Measurements from ENCODE around the gene SGSM1. TPM values are rescaled to one million over a fixed set of nuclear protein-coding genes. Genes with fewer than 3 reads are reported as not detected.

SGSM1 gene
- polyA plus RNA-seq, 3 donors = 0.33 to 0.92 (median 0.45) TPM

DNA sequence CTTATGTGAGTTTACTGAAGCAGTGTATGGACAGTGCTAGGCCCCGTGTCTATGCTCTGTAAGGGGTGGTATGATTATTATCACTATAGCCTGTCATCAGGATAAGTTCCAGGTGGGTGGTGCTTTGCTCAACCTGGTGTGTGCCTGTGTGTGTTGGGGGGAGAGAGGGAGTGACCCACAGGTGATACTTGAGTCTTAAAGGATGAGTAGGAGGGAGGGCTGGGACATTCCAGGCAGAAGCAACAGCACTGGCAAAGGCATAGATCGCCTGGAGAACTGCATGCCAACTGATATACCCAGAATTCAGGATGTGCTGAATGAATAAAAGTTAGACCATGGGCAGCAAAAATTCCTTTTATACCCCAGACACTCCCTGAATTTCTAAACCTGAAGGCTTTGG is 151.0 kb downstream of the SGSM1 start:
- 79 to 92% (median 83%) methylated on average over 2 of the region's 2 CpGs for WGBS, 3 donors

DNA sequence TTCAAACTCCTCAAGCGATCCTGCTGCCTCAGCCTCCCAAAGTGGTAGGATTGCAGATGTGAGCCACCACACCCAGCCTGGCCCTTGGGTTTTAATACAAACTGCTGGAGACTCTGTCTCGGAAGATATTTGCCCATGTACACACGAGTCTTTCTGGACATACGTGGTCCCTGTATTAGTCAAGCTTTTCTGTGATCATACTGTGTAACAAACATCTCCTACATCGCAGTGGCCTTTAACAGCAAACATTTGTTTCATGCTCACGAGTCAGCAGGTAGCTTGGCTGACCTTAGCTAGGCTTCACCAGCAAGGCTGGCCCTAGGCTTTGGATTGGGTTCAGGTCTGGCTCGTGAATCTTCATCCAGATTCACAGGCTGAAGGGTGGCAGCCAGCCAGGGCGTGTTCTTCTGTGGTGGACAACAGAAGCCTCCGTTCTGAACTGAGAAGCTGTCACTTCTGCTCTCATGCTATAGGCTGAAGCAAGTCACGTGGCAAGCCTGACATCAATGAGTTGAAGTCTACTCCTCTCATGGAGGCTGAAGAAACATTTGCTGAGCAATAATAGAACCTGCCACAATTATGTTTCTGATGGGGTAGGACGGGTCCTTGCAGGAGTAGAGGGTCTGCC is 155.3 kb downstream of the SGSM1 start:
- 84 to 89% (median 85%) methylated on average over 11 of the region's 11 CpGs for WGBS, 3 donors
- H3K27ac ChIP-seq (ENCODE audit: low read depth, low read length) = no peak overlapping the region

More for the DNA sequence above, 151.0 kb downstream of the SGSM1 start:
- H3K27ac ChIP-seq (ENCODE audit: low read depth, low read length) = no peak overlapping the region

DNA sequence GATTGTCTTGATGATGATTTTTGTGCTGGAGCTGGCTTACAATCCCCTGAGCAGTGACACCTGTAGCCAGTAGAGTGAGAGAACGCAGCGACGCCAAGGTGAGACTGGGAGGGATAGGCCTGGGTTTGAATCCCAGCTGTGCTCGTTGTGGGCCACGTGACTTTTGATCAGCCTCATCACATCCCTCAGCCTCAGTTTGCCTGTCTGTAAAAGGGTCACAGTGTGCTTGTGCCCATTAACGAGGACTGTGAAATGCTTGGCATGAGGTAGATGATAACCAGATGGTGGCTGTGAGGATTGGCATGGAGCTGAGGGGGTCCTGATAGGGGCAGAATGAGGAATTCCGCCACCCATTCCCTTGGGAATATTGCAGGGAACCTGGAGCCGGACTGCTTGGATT is 156.1 kb downstream of the SGSM1 start:
- 82 to 95% (median 92%) methylated on average over 8 of the region's 8 CpGs for WGBS, 3 donors
- no peak overlapping the region for H3K27ac ChIP-seq (ENCODE audit: low read depth, low read length)

- H3K27ac ChIP-seq (ENCODE audit: low read depth, low read length) = no peak overlapping the region
- WGBS, 3 donors = 86 to 96% (median 90%) methylated on average over 11 of the region's 11 CpGs
These were observed 156.8 kb downstream of the SGSM1 start for GRCh38 chr22:24962835-24963234.

DNA sequence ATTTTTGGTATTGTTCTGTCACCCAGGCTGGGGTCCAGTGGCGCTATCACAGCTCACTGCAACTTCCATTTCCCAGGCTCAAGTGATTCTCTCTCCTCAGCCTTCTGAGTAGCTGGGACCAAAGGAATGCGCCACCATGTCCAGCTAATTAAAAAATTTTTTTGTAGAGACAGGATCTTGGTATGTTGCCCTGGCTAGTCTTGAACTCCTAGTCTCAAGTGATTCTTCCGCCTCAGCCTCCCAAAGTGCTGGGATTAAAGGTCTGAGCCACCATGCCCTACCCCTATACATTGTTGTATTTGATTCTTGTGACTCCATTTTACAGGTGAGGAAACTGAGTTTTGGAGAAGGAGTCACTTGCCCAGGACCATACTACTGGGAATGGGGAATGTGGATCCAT is 158.4 kb downstream of the SGSM1 start:
- WGBS, 3 donors = 67 to 94% (median 80%) methylated on average over 3 of the region's 3 CpGs

GRCh38 chr22:24965822-24966626 is 160.0 kb downstream of the SGSM1 start:
- WGBS, 3 donors = 21 to 55% (median 54%) methylated on average over 9 of the region's 9 CpGs
- no peak overlapping the region for H3K27ac ChIP-seq (ENCODE audit: low read depth, low read length)

More for the DNA sequence above, 158.4 kb downstream of the SGSM1 start:
- H3K27ac ChIP-seq (ENCODE audit: low read depth, low read length) = no peak overlapping the region

DNA sequence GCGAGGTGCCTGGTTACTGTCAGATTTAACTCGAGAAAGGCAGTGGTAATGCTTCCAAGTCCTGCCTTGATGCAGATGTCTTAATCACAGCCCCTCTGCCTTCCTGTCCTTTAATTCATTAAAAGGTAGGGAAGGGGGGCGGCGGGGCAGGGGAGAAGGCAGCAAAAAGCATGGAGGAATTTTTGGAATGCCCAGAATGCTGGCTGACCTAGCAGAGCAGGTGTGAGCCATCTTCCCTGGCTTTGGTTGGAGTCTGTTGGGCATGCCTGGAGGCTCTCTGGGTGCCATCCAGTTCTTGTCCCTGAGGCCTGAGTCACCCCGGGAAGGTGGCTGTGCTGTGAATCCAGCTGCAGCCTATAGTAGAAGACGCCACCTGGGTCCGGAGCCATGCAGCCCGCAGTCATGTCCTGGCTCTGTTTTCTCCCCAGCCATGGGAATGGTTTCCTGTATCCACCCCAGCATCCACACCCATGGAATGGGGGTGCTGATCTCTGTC is 162.1 kb downstream of the SGSM1 start:
- no peak overlapping the region for H3K27ac ChIP-seq (ENCODE audit: low read depth, low read length)

DNA sequence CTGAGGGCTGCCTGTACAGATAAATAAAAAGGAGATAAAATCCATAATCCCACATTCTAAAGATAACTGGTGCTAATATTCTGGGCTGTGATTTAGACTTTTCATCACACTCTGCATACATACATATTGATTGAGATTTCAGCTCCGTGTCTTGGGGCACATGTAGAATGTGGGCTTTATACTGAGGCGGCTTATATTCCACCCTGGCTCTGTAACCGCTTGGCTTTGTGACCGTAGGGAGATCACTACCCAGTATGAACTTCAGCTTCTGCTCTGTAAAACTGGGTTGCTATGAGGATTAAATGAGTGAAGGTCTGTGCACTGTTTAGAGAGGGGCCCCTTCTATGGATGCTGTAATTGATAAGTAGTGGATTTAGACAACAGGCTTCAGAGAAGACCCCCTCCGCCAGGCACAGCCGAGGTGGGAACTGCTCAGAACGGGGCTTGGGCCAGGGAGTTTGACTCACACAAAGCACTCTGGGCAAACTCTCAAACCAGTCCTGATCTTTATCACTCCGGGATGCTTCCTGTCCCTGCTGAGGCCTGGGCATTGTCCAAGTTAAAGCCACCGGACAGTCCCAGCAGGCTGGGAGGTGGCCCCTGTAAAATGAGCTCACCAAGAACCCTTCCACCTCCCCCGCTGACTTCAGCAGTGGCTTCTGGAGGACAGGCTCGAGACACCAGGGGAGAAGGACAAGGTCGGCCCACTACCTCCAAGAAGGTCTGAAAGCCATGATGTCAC is 163.7 kb downstream of the SGSM1 start:
- peak overlapping the region; percentile 26 for H3K27ac ChIP-seq (ENCODE audit: low read depth, low read length)
- 41 to 57% (median 42%) methylated on average over 12 of the region's 12 CpGs for WGBS, 3 donors

More for the DNA sequence above, 162.1 kb downstream of the SGSM1 start:
- WGBS, 3 donors = 64 to 82% (median 69%) methylated on average over 8 of the region's 8 CpGs

GRCh38 chr22:24972369-24972768 is 166.4 kb downstream of the SGSM1 start:
- H3K27ac ChIP-seq (ENCODE audit: low read depth, low read length) = no peak overlapping the region
- 70 to 94% (median 91%) methylated on average over 2 of the region's 2 CpGs for WGBS, 3 donors

DNA sequence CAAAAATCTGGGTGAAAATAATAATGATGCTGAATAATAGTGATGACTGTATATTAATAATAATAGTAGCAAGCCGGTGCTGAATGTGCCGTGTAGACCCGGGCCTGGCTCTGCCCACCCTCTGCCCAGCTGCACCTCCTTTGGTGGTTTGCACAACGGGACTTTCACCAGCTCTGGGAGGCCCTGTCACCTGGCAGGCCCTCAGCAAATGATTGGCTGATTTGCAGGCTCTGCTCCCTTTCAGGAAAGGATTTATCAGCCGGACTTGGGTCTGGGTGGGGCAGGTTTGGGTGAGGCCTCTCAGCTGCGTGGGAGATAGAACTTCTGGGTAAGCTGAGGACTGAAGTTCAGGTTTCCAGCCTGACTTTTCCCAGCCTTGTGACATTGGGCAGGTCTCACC is 167.9 kb downstream of the SGSM1 start:
- WGBS, 3 donors = 34 to 77% (median 77%) methylated on average over 6 of the region's 6 CpGs
- no peak overlapping the region for H3K27ac ChIP-seq (ENCODE audit: low read depth, low read length)

DNA sequence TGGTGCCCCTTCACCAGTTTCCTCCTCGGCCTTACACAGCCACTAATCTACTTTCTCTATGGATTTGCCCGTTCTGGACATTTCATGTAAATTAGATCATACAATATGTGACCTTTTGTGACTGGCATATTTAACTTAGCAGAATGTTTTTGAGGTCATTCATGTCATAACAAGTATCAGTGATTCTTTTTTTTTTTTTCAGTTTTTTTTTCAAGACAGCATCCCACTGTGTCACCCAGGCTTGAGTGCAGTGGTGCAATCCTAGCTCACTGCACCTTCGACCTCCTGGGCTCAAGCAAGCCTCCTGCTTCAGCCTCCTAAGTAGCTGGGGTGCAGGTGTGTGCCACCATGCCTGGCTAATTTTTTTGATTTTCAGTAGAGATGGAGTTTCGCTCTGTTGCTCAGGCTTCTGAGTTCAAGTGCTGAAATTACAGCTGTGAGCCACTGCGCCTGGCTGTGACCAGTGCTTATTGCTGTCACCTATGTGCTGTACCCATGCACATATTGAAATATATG is 169.2 kb downstream of the SGSM1 start:
- WGBS, 3 donors = 79 to 92% (median 85%) methylated on average over 5 of the region's 5 CpGs
- no peak overlapping the region for H3K27ac ChIP-seq (ENCODE audit: low read depth, low read length)

DNA sequence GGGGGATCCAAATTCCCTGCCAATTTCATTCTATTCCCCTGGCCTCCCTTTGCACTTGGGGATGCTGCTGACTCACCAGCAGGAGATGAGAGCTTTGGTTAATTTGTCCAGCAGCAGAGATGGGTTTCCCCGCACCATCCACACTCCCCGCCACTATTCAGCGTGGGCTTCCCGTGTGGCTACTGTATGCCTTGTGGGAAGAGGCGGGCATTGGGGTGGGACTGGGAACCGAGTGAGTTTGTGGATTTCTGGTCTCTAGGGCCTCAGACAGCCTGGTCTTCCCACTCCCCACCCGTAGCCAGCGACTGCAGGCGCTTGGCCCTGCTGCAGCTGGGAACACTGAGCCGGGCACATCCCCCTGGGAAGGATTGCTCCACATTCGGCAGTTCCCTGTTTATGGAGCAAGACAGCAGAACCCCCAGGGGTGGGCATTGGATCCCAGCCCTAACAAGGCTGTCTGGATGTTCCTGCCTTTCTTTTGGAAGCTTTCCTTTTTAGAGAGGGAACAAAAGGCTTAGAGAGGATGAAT is 169.9 kb downstream of the SGSM1 start:
- WGBS, 3 donors = 39 to 51% (median 46%) methylated on average over 11 of the region's 11 CpGs

GRCh38 chr22:24976442-24977218 is 170.6 kb downstream of the SGSM1 start:
- WGBS, 3 donors = 56 to 65% (median 65%) methylated on average over 18 of the region's 18 CpGs
- peak overlapping the region; percentile 36 for H3K27ac ChIP-seq (ENCODE audit: low read depth, low read length)

More for the DNA sequence above, 169.9 kb downstream of the SGSM1 start:
- no peak overlapping the region for H3K27ac ChIP-seq (ENCODE audit: low read depth, low read length)

Other genes with a start within 250 kb of the SGSM1 start
- 10 to 100 TPM in 2 of 3 donors, 1 to 10 TPM in 1; 5.8 to 12.5 (median 10.8) TPM for gene LRRC75B, start 213.1 kb upstream of the SGSM1 start, polyA plus RNA-seq
- gene GGT1, start 203.0 kb upstream of the SGSM1 start, polyA plus RNA-seq = 10 to 100 TPM in 1 of 3 donors, 1 to 10 TPM in 2; 3.8 to 37.1 (median 5.4) TPM
- gene PIWIL3, start 31.5 kb upstream of the SGSM1 start, polyA plus RNA-seq = not detected
- not detected for gene LHFPL7, start 140.5 kb downstream of the SGSM1 start, polyA plus RNA-seq
- gene KIAA1671, start 146.5 kb downstream of the SGSM1 start, polyA plus RNA-seq = 1 to 10 TPM; 4.4 to 5.5 (median 4.8) TPM

Data from adipose tissue (tissue), 3 donors.